T47D (cell line): ENCODE measurements around the gene ADARB1.
A peak's percentile ranks its signal among the peaks of the same experiment; 100 is the strongest.
"Not testable (repeated sequence)": the region's sequence is repeated elsewhere in the genome, so short reads cannot be mapped to it uniquely, and the experiment has no call there.

Experiments
- DNase-seq, 2 experiments: peaks; one replicate each; pipeline versions ENCODE4 v3.0.0 to v3.0.0-alpha.2; 2011 to 2012; ENCODE audit warnings: low read depth in 1 of 2, low spot score in 1 of 2
- JUND ChIP-seq: IDR thresholded peaks from 2 replicates; pipeline ENCODE4 v1.6.1; 2012; ENCODE audit warnings: low read depth
- in situ Hi-C: cut with HindIII; loops from 2 replicates; pipeline ENCODE4 v1.10.0; 2016; ENCODE audit warnings: low sequenced_read_pairs, low pct_unique_long_range_greater_than_20kb

Gene ADARB1

DNA sequence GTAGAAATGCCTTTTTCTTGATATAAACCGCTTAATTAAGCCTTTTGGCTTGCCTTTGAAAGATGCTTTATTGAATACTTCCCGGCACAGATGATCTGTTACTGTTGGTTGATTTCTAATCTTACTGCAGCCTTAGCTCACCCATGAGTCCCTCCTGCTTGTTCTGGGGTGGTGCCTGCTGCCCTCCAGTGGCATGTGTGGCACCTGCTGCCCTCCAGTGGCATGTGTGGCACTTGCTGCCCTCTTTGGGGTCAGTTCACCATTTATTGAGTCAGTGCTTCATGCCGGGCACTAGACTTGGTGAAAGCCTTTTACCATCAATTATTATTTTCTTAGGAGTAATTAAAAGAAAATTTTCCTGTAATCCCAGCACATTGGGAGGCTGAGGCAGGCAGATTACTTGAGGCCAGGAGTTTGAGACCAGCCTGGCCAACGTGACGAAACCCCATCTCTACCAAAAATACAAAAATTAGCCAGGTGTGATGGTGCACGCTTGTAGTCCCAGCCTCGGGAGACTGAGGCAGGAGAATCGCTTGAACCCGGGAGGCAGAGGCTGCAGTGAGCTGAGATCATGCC lies 54.3 kb downstream of the ADARB1 start:
- in situ Hi-C loops, result no loop called here
- no peak for TF ChIP-seq JUND
- peak; percentile 66 to 78 for DNase-seq

DNA sequence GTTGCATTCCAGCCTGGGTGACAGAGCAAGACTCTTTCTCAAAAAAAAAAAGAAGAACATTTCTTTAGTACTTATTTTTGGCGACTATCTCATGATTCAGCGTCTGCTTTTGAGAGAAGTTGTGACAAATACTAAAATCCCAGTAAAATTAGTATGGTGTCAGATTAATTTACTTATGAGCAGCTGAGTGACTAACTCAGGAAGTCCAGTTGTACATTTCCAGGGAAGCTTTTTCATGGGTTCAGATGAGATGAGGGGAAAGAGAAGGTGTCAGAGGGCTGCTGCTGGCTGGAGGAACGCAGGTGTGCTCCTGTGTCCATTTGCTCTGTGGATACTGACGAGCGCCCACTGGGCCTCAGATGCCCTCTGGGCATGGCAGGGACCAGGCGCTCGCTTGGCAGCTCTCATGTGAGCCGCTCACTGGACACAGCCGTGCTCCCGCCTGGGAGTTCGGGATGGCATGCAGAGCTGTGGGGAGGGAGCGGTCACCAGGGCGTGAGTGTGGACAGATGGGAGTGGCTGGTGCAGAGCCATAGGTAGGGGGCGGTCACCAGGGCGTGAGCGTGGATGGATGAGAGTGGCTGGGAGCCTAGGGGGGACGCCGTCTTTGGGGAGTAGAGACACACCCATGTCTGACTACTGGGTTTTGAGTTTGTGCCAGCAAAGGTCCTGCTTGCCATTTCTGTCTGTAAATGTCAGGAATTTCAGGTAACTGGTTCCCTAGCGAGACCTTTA lies 55.0 kb downstream of the ADARB1 start:
- TF ChIP-seq JUND, result no peak
- in situ Hi-C loops, result no loop called here
- no peak for DNase-seq

DNA sequence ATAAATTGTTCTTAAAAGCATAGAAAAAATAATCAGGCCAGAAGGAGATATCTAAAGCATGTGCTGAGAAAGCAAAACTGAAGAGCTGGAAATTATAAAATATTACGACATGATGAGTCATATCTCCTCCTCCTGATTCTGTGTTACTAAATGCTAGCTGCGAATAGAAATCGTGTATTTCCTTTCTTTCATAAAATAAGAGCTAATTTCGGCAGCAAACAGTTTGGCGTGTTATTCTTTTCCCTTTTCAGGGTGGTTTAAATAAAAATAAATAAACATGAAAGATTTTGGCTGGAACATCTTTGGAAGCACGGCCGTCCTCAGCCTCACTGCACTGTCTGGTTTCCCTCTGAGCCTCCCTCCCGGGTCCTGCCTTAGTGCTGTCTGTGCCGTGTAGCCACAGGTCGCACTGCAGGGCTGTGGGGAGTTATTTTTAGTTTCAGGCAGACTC lies 56.0 kb downstream of the ADARB1 start:
- in situ Hi-C loops, result no loop called here
- TF ChIP-seq JUND, result no peak
- DNase-seq, result no peak

DNA sequence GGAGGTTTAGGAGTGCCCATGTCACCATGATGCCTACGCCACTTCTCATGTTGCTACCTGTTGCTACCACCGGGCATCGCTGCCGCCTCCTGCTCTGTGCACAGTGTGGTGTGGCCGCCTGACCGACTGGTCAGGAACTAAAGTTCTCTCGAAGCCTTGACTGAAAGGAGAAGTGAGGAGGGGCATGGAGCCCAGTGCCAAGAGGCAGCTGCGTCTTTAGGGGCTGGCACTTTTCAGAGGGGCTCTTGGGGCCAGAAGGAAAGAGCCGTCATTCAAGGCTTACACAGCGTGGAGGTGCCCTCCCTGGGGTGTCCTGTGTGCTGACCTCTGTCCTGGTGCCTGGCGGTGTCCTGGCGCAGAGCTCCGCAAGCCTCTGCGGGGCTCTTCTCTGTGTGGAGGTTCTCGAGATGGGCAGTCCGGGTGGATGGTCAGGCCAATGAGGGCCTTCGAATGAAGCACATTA lies 57.2 kb downstream of the ADARB1 start:
- no peak for TF ChIP-seq JUND
- no peak for DNase-seq
- in situ Hi-C loops, result no loop called here

DNA sequence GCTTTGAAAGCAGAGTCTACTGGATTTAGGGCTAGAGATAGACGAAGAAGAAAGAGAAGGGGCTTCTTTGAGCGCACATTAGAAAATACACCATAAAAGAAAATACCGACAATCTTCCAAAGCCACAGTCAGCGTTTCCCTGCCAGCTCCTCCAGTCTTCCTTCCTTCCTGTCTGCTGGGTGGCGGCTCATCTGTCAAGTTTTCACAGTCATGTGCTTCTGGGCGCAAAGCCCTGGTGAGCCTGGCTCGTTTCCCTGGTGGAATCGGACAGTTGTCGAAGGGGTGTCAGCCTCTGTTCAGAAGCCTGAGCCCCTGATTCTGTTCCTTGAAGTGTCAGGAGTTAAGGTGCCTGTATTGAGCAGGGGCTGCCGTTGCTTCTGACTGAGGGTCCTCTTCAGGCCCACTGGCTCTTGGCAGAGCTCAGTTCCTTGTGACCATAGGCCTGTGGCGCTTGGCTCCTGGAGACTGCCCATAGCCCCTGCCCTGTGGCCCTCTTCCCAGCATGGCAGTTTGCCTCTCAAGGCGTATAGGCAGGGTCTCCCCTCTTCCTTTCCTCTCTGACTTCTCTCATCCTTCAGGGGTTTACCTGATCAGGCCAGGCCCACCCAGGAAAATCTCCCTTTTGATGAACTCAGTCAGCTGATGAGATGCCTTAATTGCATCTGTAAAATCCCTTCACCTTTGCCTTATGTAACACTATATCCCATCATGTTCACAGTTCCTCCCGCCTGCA lies 58.6 kb downstream of the ADARB1 start:
- no peak for TF ChIP-seq JUND
- DNase-seq, result no peak
- in situ Hi-C loops, result no loop called here

DNA sequence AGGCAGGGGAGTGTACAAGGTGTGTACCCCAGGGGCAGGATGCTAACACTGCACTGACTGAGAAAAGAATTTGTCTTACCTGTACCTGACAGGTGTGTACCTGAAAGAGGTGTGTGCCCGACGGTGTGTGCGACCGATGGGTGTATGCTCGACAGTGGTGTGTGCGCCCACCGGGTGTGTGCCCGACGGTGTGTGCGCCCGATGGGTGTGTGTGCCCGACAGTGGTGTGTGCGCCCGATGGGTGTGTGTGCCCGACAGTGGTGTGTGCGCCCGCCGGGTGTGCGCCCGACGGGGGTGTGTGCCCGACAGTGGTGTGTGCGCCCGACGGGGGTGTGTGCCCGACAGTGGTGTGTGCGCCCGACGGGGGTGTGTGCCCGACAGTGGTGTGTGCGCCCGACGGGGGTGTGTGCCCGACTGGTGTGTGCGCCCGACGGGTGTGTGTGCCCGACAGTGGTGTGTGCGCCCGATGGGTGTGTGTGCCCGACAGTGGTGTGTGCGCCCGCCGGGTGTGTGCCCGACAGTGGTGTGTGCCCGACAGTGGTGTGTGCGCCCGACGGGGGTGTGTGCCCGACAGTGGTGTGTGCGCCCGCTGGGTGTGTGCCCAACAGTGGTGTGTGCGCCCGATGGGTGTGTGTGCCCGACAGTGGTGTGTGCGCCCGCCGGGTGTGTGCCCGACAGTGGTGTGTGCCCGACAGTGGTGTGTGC lies 59.3 kb downstream of the ADARB1 start:
- in situ Hi-C loops, DNase-seq: not testable (repeated sequence)

DNA sequence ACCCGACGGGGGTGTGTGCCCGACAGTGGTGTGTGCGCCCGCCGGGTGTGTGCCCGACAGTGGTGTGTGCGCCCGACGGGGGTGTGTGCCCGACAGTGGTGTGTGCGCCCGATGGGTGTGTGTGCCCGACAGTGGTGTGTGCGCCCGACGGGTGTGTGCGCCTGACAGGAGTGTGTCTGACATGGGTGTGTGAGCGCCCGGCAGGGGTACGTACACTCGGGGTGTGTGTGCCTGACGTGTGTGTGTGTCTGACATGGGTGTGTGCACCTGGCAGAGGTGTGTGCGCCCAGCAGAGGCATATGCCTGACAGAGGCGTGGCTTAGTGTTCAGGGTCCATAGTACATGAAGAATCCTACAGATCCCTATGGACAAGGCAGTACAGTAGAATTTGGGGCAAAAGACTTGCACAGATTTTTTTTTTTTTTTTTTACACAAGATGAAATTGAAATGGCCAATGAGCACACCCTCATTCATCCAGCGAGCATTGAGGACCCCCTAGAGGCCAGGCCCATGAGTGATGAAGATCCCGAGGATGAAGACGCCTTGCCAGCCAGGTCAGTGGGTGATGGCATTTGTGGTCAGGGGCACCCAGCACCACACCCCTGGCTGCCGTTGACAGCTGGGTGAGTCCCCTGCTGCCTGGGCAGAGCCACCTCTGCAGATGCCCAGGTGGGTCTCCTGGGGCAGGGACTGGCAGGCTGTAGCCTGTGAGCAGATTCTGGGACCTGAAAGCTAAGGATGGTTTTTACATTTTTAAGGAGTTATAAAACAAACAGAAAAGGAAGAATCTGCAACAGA lies 60.1 kb downstream of the ADARB1 start:
- in situ Hi-C loops, result no loop called here
- no peak for DNase-seq

DNA sequence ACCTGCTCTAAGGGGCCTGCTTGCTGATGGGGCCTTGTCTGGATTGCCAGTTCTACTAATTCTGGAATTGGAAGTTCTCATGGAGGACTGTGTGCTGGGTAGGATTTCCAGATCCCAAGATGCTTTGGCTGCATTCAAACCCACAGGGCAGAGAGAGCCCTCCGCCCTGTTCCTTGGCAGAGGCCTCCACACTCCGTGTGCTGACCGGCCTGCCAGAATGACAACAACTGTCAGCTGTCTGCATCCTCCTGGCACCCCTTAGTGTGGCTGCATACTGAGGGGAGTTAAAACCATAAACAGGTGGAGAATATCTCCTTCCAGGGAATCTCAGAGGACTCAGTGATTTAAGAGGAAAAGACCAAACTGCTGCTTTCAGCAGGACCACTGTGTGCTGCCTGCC lies 60.7 kb downstream of the ADARB1 start:
- TF ChIP-seq JUND, result no peak
- in situ Hi-C loops, result no loop called here
- DNase-seq, result no peak

More for the DNA sequence above, 60.1 kb downstream of the ADARB1 start:
- no peak for TF ChIP-seq JUND

DNA sequence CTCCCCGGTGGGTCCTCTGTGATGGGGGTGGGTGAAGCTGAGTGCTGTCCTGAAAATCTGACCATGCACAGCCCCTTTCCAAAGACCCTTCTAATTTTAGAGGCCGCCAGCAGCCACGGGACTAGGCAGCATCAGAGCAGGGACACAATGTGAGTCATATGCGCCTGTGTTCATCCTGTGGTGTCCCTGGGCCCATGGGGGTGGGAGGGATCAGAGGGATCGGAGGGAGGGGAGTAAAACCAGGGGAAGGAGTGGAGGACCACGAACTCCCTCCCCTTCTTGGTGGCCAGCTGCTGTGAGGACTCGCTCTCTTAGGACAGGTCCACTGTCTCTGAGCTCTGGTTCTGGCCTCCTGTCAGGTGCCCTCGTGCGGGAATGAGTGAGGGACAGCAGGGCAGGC lies 61.5 kb downstream of the ADARB1 start:
- in situ Hi-C loops, result no loop called here
- DNase-seq, result no peak
- TF ChIP-seq JUND, result no peak

DNA sequence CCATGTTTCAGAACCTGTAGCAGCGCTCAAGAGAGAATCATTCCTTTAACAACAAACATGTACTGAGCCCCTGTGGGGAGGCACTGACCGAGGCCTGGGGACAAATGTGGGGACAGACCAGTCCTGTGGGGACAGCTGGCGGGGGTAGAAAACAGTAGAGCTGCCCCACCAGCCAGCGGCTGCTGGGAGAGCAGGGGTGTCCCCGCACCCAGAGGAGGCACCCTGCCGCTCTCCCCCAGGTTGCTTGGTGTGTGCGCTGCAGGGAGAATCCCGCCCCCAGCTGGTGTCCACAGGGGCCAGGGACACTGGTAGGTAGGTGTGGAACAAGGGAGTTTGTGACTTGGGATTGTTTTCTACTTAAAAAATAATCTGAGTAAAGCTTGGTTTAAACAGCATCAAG lies 62.1 kb downstream of the ADARB1 start:
- TF ChIP-seq JUND, result no peak
- DNase-seq, result no peak

DNA sequence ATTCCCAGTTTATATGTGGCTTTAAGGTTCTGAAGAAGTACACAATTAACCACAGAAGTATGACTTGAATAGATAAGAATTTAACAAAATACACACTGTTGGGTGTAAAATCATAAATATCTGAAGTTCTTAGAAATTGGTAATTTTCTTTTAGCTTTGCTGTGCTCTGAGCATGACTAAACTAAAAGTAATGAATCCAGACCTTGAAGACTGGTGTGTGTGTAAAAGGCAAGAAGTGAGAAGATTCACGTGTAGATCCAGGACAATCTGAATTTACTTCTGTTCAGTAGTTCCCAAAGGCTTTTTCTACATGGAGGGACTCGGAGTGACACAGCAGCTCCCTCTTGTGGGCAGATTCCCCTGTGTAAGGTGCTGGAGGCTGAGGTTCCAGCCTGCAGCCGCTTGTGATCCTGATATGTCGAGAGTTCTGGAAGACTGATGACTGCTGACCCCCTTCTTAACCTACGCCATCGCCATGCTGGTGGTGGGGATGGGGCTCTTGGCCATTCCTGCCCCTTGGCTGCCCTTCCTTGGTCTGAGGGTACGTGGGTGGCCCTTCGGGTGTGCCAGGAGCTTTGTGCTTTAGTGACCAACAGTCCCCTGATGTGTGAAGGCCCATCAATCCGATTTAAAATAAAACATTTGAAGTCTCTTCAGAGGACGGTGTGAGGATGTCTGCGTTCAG lies 62.7 kb downstream of the ADARB1 start:
- TF ChIP-seq JUND, result no peak
- DNase-seq, result peak; percentile 84 to 93
- in situ Hi-C loops, result no loop called here

More for the DNA sequence above, 62.1 kb downstream of the ADARB1 start:
- in situ Hi-C loops, result no loop called here
